SJSA1 (cell line): ENCODE data around the gene HLA-C. TPM values are rescaled to one million over a fixed set of nuclear protein-coding genes. Genes with fewer than 3 reads are reported as not detected.
A peak's percentile ranks its signal among the peaks of the same experiment; 100 is the strongest.
"Not testable (repeated sequence)": the region's sequence is repeated elsewhere in the genome, so short reads cannot be mapped to it uniquely, and the experiment has no call there.

Source experiments
- DNase-seq, 2 experiments: peaks; one replicate each; pipeline ENCODE4 v3.0.0-alpha.2; 2015 to 2020; ENCODE audit warnings: low spot score in 2 of 2, low read depth in 1 of 2
- H3K27ac ChIP-seq: fragments of 250-450 bp; sonication (Bioruptor Pico); 2 replicates; pipeline ENCODE4 v1.5.1; 2020; ENCODE audit warnings: mild to moderate bottlenecking, moderate library complexity
- H3K27me3 ChIP-seq: fragments of 250-450 bp; sonication (Bioruptor Pico); replicated peaks from 2 replicates; pipeline ENCODE4 v1.5.1; 2020; ENCODE audit warnings: mild to moderate bottlenecking, moderate library complexity
- H3K36me3 ChIP-seq: fragments of 250-450 bp; sonication (Bioruptor Pico); 2 replicates; pipeline ENCODE4 v1.5.1; 2020; ENCODE audit warnings: mild to moderate bottlenecking
- H3K4me1 ChIP-seq: fragments of 250-450 bp; sonication (Bioruptor Pico); replicated peaks from 2 replicates; pipeline ENCODE4 v1.6.1; 2021; ENCODE audit warnings: mild to moderate bottlenecking
- H3K4me3 ChIP-seq: fragments of 250-450 bp; sonication (Bioruptor Pico); 2 replicates; pipeline ENCODE4 v1.5.1; 2020; ENCODE audit warnings: mild to moderate bottlenecking
- H3K9me3 ChIP-seq: fragments of 250-450 bp; sonication (Bioruptor Pico); replicated peaks from 2 replicates; pipeline ENCODE4 v1.5.1; 2020; ENCODE audit warnings: mild to moderate bottlenecking
- total RNA-seq: library from RNA; depleted of rRNA; stranded (reverse); fragments of >200 nt; shearing (Covaris generic); gene quantifications from 2 replicates; pipeline ENCODE4 v1.2.3, GENCODE V29; 2014

Gene HLA-C
- total RNA-seq, 1 experiment from 2014 or later = 818 TPM

DNA sequence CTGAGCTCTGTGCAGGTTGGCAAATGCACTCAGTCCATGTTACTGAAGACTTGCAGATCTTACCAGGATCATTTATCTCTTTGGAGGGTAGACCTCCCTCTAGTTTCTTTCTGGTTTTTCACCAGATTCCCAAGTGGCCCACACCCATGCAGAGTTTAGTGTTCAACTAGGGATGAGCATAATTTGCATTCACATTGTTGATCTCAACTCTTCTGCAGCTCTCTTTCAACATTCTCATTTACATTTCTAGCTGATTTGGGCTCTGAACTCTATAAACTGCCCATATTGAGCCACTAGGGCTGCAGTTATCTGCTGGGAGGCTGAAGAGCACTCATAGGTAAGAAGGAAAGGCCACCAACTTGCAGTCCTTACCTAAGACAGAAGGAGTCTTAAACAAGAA, 17.9 kb upstream of the HLA-C start:
- Histone ChIP-seq H3K27me3 (peaks cover 10% of the 10 kb centered on the region; the same call in 1 of the 2 replicates), H3K27ac (no peak overlapping the region), H3K9me3 (no peaks in the 10 kb centered on the region), H3K36me3 (no peaks in the 10 kb centered on the region), H3K4me1 (no peaks in the 10 kb centered on the region), H3K4me3 (no peak overlapping the region)
- no peak for DNase-seq

DNA sequence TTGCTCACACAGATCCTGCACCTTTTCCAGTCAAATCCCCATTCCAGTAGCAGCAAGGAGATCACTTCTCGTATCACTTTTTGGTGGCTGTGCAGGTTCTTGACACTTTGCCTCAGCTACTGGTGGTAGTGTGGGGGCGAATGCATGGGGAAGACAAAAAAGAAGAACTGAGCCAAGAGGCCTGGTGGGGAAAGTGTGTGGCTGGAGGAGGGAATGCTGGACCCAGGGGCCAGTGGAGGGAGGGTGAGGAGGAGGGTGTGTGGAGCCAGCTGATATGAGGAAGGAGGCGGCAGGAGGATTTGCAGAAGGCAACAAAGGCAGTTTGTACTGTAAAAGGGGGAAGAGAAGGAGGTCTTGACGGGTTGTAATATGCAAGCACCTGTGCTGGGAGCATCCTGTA, 15.7 kb upstream of the HLA-C start:
- Histone ChIP-seq H3K27ac (no peak overlapping the region), H3K27me3 (peaks cover 3% of the 10 kb centered on the region; the same call in 1 of the 2 replicates), H3K4me3 (no peak overlapping the region), H3K36me3 (no peaks in the 10 kb centered on the region), H3K4me1 (no peaks in the 10 kb centered on the region), H3K9me3 (no peaks in the 10 kb centered on the region)
- no peak for DNase-seq

DNA sequence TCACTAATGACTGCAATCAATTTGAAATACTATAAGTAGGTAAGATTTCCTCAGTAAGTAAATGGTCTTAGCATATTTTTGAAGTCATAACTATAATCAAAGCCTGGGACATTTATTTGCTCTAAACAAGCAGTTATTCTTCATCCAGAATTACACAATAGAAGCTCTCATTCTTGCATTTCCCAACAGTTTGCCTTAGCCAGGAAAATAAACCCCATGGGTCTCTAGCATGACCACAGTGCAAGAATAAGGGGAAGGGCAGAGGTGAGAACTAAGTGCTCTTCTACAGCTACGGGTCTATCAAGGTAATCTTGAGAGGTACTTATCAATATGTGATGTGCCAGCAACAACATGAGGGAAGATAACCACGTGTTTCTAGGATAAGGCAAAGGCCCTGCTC, 14.1 kb upstream of the HLA-C start:
- H3K9me3 ChIP-seq = no peaks in the 10 kb centered on the region
- H3K27ac ChIP-seq = no peak overlapping the region
- no peaks in the 10 kb centered on the region; the same call in 1 of the 2 replicates for H3K27me3 ChIP-seq
- H3K4me1 ChIP-seq = no peaks in the 10 kb centered on the region
- no peaks in the 10 kb centered on the region for H3K36me3 ChIP-seq
- no peak overlapping the region for H3K4me3 ChIP-seq
- DNase-seq = no peak

DNA sequence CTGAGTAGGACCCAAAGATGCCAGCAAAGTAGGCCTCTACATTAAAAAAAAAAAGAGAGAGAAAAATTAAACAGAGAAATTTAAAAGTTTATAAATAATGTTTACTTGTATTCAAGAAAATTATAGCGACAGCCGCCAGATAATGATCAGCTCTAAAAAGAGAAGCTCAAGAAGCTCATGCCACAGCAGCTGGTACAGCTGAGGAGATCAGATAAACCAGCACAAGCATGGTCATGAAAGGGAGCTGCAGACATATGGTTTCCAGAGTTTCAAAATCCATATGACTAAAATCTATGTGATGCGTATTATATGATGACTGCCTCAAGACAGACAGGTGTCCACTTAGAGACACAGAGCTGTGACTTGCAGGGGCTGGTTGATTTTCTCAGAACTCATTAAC, 13.6 kb upstream of the HLA-C start:
- H3K4me3 ChIP-seq = no peak overlapping the region
- H3K27ac ChIP-seq = no peak overlapping the region
- no peaks in the 10 kb centered on the region for H3K9me3 ChIP-seq
- no peak for DNase-seq
- H3K36me3 ChIP-seq = no peaks in the 10 kb centered on the region
- no peaks in the 10 kb centered on the region for H3K4me1 ChIP-seq
- H3K27me3 ChIP-seq = no peaks in the 10 kb centered on the region; the same call in 1 of the 2 replicates

DNA sequence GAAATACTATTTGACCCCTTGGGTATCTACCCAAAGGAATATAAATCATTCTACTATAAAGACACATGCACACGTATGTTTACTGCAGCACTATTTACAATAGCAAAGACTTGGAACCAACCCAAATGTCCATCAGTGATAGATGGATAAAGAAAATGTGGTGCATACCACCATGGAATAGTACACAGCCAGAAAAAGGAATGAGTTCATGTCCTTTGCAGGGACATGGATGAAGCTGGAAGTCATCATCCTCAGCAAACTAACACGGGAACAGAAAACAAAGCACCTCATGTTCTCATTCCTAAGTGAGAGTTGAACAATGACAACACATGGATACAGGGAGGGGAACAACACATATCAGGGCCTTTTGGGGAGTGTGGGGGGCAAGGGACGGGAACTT, 7.8 kb upstream of the HLA-C start:
- DNase-seq, H3K27me3 ChIP-seq, H3K27ac ChIP-seq, H3K4me3 ChIP-seq, H3K36me3 ChIP-seq, H3K9me3 ChIP-seq, H3K4me1 ChIP-seq: not testable (repeated sequence)

DNA sequence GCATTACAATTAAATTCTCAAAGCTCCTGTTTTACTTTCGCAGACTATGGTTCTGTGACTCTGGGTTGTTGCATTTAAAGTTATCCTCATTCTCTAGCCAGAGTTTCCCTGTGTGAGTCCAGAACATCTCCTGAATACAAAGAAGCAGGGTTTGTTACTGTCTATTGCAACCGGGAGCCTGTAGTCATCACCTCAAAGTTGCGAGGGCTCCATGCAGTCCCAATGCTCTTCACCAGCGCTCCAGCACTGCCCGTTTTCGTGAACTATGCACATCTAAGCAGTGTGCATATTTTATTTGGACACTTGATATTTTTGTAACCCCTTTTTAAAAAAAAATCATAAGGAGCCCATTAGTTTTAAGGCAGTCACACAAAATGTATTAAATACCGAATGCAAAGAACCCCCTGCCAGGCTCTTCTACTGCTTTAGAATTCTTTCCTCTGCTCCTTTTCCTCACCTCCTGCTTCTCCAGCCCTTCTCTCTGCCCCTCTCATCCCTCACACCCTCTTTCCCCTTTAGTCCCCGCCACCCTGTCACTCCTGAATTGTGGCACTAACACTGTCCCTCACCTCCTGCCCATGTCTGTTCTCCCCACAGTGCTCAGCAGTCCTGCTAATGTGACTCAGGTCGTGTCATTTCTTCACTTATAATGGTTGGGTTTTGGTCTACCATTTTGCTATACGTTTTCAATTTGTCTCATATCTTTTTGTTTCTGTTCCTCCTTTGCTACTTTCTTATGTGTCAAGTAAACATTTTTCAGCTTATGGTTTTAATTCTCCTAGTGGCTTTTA, 1.1 kb upstream of the HLA-C start:
- Histone ChIP-seq H3K4me1 (peaks cover 7% of the 10 kb centered on the region), H3K27ac (no peak overlapping the region), H3K36me3 (peaks cover 15% of the 10 kb centered on the region), H3K27me3 (peaks cover 5% of the 10 kb centered on the region; the same call in 1 of the 2 replicates), H3K4me3 (no peak overlapping the region), H3K9me3 (no peaks in the 10 kb centered on the region)
- peak in 1 of 2 experiments; percentile 11 for DNase-seq

DNA sequence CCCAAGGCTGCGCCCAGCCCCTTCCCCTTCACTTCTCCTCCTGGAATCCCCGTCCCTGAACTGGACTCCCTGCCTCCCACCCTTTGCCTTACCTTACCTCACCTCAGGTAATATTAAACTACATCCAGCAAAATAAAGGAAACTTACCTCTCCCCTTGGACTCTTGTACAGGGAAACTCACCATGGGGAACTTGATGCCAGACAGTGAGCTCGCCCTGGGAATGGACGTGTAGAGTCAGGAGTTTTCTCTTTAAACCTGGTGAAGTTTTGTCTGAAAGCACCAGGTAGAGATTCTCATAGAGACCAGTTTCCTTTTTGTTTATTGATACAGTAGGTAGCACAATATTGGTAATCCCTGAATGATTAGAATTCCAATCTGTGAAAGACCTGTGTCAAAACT, 544 bp upstream of the HLA-C start:
- peak overlapping the region; percentile 88 for H3K4me3 ChIP-seq
- H3K36me3 ChIP-seq = peaks cover 15% of the 10 kb centered on the region
- DNase-seq = no peak
- H3K27ac ChIP-seq = peak overlapping the region; percentile 96
- H3K9me3 ChIP-seq = no peaks in the 10 kb centered on the region
- H3K4me1 ChIP-seq = peaks cover 7% of the 10 kb centered on the region
- H3K27me3 ChIP-seq = peaks cover 5% of the 10 kb centered on the region; the same call in 1 of the 2 replicates

DNA sequence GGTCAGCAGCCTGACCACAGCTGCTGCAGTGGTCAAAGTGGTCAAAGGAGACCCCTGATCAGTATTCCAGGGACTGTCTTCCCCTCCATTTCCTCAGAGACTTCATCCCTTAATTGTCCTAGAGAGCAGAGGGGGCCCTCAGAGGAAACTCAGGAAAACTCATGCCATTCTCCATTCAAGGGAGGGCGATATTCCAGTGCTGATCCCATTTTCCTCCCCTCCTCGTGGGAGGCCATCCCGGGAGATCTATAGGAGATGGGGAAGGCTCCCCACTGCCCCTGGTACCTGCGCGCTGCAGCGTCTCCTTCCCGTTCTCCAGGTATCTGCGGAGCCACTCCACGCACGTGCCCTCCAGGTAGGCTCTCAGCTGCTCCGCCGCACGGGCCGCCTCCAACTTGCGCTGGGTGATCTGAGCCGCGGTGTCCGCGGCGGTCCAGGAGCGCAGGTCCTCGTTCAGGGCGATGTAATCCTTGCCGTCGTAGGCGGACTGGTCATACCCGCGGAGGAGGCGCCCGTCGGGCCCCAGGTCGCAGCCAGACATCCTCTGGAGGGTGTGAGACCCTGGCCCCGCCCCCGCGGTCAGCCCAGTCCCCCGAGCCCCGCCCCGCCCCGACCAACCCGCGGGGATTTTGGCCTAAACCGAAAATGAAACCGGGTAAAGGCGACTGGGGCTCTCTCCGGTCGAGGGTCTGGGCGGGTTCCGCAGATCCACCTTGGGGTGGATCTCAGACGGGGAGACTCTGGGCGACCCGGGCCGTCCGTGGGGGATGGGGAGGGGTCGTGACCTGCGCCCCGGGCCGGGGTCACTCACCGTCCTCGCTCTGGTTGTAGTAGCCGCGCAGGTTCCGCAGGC, 878 bp downstream of the HLA-C start:
- peak; percentile 10 to 50 for DNase-seq
- Histone ChIP-seq H3K27me3 (0 out of 2 replicates have a peak, but pooled peaks cover 5% of the 10 kb centered on the region), H3K27ac (peak overlapping the region; percentile 96)

DNA sequence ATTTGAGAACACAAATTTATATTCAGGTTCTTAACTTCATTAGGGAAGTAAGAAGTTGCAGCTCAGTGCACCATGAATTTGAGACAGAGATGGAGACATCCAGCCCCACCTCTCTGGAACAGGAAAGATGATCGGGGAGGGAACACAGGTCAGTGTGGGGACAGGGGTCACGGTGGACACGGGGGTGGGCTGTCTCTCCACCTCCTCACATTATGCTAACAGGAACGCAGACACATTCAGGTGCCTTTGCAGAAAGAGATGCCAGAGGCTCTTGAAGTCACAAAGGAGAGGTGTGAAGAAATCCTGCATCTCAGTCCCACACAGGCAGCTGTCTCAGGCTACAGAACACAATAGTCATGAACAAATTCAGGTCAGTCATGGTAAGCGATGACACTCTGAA, 3.1 kb downstream of the HLA-C start:
- peaks cover 15% of the 10 kb centered on the region for H3K36me3 ChIP-seq
- no peak overlapping the region for H3K4me3 ChIP-seq
- peaks cover 7% of the 10 kb centered on the region for H3K4me1 ChIP-seq
- H3K9me3 ChIP-seq = no peaks in the 10 kb centered on the region
- no peak overlapping the region for H3K27ac ChIP-seq
- no peaks in the 10 kb centered on the region for H3K27me3 ChIP-seq
- no peak for DNase-seq

More for the DNA sequence above, 878 bp downstream of the HLA-C start:
- peaks cover 15% of the 10 kb centered on the region for H3K36me3 ChIP-seq
- no peaks in the 10 kb centered on the region for H3K9me3 ChIP-seq
- peaks cover 7% of the 10 kb centered on the region for H3K4me1 ChIP-seq
- peak overlapping the region; percentile 88 for H3K4me3 ChIP-seq

DNA sequence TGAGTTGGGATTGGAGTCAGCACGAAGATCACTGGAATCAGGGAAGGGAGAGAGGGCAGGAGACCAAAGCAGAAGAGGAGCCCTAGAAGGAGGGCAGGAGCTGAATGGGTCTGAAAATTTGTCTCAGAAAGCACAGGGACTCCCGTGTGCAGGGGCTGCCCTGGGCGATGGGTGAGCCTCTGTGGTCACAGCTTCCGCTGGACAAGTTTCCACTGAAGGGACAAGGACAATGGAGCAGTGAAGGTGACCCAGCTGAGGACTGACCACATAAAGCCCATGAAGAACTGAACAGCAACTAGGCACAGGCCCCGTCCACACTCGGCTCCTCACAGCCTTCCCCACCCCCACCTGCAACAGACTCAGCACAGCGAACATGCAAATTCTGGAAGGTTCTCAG, 3.5 kb downstream of the HLA-C start:
- no peaks in the 10 kb centered on the region for H3K27me3 ChIP-seq
- DNase-seq = no peak
- no peak overlapping the region for H3K4me3 ChIP-seq
- peaks cover 7% of the 10 kb centered on the region for H3K4me1 ChIP-seq
- no peak overlapping the region for H3K27ac ChIP-seq
- H3K9me3 ChIP-seq = no peaks in the 10 kb centered on the region
- peaks cover 15% of the 10 kb centered on the region for H3K36me3 ChIP-seq

DNA sequence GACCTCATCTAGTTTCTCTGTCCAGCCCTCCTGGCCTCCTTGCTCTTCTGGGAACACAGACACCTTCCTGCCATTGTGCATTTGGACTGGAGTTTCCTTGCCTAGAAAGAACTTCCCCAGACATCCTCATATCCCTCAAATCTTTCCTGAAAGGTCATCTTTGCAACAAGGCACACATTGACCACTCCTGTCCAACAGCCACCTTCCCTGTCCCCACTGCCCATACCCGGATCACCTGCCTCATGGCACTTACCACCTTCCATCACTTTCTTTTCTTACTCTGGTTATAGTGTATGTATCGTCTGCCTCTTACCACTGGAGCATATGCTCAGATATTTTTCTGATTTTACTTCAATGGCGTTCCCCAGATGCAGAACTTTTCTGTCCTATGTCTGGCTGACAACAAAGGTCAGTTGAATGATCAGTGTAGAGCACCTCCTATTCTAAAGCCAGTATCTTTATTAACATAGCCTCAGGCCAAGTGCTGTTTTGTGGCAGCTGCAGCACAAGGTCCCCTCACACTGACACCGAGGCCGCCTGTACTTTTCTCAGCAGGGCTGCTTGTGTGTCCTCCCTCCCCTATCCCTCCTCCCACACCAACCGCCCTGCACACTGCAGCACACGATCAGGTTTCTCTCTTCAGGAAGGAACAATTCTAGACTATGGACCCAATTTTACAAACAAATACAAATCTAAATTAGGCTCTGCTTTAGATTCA, 4.1 kb downstream of the HLA-C start:
- Histone ChIP-seq H3K4me3 (no peak overlapping the region), H3K4me1 (peaks cover 7% of the 10 kb centered on the region), H3K36me3 (peaks cover 15% of the 10 kb centered on the region), H3K9me3 (0 out of 2 replicates have a peak, but pooled peaks cover 2% of the 10 kb centered on the region), H3K27me3 (no peaks in the 10 kb centered on the region), H3K27ac (no peak overlapping the region)
- DNase-seq = peak in 1 of 2 experiments; percentile 4

DNA sequence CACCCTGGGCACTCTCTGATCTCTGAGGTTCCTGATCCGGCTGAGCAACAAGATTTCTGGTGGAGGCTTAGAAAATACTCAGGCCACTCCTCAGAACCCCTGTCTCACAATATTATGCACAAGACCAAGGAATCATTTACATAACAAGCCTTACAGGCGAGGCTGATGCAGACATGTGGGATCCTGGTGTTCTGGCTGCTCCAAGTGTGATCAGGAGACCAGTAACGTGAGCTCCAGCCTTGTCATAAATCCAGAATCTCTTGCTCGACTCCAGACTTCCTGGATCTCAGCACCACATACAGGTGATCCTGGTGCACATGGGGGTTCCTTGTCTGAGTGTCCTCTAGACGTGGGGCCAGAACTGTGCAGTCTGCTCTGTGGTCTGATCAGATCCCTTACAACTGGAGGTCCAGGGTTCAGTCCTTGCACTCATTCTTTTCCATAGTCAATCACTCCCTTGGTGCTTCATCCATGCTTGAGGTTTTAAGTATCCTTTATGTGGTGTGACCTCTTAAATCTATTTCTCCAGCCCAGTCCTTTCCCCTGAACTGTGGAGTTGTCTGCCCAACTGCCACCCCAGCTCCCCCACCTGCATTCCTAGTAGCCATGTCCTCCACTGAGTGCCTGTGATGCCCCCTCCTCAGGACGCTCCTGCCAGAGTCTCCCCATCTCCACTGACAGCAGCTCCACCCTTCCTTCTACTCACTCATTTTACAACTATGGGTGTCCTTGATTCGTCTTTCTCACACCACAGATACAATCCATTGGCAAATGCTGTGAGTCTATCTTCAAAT, 5.1 kb downstream of the HLA-C start:
- peaks cover 14% of the 10 kb centered on the region for H3K36me3 ChIP-seq
- no peaks in the 10 kb centered on the region for H3K27me3 ChIP-seq
- H3K4me3 ChIP-seq = no peak overlapping the region
- 0 out of 2 replicates have a peak, but pooled peaks cover 6% of the 10 kb centered on the region for H3K9me3 ChIP-seq
- H3K27ac ChIP-seq = no peak overlapping the region
- DNase-seq = no peak
- H3K4me1 ChIP-seq = peaks cover 4% of the 10 kb centered on the region; the same call in 1 of the 2 replicates

DNA sequence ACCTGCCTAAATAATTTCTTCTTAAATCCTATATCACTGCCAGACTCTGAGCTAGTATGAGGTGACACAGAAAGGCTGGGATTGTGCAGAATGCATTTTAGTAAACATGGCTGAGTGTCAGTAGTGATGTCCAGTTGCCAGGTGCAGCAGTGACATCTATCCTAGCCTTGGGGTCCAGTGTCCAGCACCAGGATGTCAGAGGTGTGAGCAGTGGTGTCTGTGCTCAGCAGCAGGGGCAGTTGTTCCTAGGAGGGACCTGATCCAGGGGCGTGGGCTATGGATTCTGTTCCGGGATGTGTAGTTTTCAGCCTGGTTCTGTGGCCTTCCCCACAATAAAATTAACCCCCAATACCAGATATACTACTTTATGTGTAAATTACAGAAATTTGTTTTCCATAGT, 6.0 kb downstream of the HLA-C start:
- no peaks in the 10 kb centered on the region for H3K27me3 ChIP-seq
- H3K27ac ChIP-seq = no peak overlapping the region
- H3K36me3 ChIP-seq = peaks cover 11% of the 10 kb centered on the region
- H3K9me3 ChIP-seq = 0 out of 2 replicates have a peak, but pooled peaks cover 6% of the 10 kb centered on the region
- H3K4me1 ChIP-seq = peaks cover 4% of the 10 kb centered on the region; the same call in 1 of the 2 replicates
- DNase-seq = no peak
- no peak overlapping the region for H3K4me3 ChIP-seq
